GM19395 (cell line): ENCODE data around the gene PTPRA.
"Not testable (repeated sequence)": the region's sequence is repeated elsewhere in the genome, so short reads cannot be mapped to it uniquely, and the experiment has no call there.

ENCODE experiments used
- ATAC-seq: cut with Tn5 transposase; IDR thresholded peaks from one replicate; pipeline ENCODE4 v1.9.1; 2021; ENCODE audit warnings: mild to moderate bottlenecking, moderate library complexity; ENCODE audit not compliant: unreplicated experiment

The PTPRA gene

DNA sequence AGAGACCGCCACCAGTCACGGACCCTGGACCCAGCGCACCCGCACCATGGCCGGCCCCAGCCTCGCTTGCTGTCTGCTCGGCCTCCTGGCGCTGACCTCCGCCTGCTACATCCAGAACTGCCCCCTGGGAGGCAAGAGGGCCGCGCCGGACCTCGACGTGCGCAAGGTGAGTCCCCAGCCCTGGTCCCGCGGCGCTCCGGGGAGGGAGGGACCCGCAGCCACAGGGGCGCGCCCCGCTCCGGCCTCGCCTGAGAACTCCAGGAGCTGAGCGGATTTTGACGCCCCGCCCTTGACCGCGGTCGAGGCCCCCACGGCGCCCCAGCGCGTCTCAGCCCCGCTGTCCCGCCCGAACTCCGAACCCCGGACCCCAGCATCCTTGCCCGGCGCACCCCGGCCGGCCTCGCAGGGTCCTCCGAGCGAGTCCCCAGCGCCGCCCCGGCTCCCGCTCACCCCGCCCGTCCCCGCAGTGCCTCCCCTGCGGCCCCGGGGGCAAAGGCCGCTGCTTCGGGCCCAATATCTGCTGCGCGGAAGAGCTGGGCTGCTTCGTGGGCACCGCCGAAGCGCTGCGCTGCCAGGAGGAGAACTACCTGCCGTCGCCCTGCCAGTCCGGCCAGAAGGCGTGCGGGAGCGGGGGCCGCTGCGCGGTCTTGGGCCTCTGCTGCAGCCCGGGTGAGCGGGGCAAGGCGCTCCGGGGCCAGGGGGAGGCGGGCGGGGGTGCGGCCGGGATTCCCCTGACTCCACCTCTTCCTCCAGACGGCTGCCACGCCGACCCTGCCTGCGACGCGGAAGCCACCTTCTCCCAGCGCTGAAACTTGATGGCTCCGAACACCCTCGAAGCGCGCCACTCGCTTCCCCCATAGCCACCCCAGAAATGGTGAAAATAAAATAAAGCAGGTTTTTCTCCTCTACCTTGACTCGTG is 198.6 kb downstream of the PTPRA start, which contains the start of gene OXT:
TSS of gene OXT (plus strand) at position 11 of the 920 bp plus-strand sequence. CDS start at position 47, 36 bp downstream.
- ATAC-seq = no peak

DNA sequence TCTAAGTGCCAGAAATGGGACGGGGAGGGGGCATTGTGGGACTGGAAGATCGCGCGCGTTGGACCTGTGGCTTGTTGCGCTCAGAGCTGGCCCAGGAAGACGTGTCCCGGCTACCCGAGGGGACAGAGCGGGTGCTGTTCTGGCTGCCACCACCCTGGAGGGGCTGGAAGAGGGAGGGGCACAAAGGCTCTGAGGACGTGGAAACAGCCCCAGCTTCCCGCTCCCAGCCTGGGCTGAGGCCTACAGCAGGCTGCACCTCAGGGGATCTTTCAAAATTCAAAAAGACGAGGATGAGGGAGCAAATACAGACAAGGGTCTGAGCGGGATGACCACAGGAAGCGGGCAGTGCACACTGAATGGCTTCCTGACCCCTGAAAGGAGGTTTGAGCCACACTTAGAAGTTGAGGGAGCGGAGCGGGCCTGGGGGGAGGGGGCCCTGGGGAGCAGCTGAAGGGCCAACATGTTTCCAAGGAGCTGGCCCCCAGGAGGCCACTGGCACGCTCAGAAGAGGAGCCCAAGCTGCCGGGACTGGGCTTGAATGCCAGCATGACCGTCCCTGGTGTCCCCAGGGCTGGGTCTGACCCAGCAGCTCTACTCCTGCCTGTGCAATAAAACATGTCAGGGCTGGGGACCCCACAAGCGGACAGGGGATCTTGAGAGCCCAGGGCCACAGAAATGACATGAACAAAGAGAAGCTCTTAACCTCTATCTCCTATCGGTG is 199.4 kb downstream of the PTPRA start:
- ATAC-seq = no peak

DNA sequence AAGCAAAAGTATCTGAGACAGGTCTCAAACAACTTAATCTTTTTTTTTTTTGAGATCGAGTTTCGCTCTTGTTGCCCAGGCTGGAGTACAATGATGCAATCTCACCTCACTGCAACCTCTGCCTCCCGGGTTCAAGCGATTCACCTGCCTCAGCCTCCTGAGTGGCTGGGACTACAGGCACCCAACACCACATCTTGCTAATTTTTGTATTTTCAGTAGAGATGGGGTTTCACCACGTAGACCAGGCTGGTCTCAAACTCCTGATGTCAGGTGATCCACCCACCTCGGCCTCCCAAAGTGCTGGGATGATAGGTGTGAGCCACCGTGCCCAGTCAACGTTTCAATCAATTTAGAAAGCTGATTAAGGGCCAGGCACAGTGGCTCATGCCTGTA is 200.0 kb downstream of the PTPRA start:
- not testable (repeated sequence) for ATAC-seq

DNA sequence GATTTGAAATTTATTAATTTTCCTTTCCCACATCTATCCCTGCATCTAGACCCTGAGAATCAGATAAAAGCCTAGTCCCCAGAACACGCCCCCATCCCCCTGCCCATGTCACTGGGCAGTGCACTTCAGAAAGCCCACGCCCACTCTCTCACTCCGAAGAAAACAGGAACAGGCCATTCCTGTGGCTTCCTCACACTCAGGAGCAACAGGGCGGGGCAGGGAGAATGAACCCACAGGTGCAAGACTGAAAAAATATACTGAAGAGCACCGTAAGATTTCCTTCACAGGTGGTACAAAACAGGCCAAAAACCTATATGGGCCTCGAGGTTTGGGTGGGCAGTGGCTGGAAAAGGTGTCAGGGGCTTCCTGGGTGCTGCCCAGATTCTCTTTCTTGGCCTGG is 201.5 kb downstream of the PTPRA start:
- no peak for ATAC-seq

DNA sequence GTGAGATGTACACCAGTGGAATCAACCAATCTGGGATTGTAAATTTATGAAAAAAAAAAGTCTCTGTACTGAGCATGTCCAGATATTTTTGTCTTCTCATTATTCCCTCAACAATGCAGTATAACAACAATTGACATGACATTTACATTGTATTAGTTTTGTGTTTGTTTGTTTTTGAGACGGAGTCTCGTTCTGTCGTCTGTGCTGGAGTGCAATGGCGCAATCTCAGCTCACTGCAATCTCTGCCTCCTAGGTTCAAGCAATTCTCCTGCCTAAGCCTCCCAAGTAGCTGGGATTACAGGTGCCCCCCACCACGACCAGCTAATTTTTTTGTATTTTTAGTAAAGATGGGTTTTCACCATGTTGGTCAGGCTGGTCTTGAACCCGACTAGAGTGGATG is 202.0 kb downstream of the PTPRA start:
- not testable (repeated sequence) for ATAC-seq

DNA sequence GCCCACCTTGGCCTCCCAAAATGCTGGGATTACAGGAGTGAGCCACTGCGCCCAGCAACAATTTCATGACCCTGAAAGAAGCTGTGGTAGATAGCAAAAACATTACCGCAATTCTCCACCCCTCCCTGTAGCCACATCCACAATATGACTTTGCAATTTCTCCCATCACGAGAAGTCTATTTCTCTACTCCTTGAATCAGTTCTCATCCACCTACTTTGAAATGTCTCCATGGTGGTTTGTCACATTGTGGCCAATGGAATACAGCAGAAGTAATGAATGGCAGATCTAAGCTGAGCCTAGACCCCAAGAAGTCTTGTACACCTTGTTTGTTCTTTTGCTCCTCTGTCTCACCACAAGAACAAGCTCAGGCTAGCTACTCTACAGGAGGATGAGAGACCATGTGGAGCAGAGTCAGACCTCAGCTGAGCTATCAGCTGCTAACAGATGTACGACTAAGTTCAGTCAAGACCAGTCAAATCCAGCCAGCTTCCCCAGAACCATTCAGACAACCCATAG is 204.4 kb downstream of the PTPRA start:
- ATAC-seq = no peak

DNA sequence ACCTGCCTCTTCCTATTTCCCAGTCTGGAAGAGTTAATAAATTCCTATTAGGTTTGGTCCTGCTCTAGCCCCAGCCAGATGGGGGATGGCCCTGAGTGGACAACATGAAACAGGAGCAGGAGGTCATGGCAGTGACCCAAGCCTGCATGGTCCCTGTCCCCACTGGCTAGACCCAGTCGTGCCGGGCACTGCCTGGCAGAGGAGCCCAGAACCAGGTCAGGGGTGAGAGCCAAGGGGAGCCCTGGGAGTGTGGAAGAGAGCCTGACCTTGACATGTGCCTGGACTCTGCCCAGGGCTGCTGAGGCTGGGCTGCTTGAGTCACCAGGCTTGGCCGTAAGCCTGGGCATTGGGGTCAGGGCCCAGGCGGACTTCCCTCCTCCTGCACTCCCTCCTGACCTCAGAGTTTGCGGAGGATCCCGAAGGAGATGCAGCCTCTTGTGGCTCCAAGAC is 207.7 kb downstream of the PTPRA start:
- no peak for ATAC-seq

DNA sequence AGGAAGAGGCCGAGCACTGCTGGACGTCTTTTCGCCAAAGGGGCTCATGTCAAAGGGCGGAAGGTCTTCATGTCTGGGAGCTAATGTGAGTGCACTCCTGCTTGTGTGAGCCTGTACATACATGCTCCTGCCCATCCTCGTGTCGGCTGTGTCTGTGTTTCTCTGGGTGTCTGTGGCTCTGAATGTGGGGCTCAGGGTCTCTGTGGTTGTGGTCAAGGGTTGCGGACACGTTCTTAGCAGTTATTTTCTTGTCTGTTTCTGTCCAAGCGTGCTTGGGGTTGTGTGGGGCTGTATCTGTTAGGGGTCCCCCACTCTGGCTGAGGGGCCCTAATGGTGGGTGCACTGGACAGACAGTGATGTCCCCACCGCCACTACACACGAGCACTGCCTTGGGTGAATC is 208.4 kb downstream of the PTPRA start:
- ATAC-seq = no peak

DNA sequence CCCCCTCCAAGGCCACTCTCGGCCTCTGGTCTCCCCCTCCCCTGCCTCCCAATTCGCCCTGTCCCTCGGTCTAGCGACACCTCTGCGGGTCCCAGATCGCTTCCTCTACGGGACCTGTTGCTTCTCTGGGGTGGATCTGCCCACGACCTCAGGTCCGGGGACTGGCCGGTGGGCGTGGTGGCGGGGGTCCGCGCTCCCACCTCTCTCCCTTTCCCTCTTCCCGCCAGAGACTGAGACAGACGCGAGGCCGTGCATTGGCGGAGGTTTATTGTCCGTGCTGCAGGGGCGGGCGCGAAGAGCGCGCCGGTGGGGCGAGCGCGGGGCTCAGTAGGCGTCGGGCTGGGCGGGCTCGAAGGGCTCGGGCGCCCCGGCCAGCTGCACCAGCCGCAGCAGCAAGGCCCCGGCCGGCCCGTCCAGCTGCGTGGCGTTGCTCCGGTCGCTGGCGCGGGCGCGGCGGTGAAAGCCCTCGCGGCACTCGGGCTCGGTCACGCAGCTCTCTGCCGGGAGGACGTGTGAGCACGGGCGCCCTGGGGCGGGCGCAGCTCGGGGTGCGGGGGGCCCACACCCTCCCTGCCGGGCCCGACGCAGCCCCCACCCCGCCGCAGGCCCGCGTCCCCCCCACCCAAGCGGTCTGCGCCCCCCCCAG is 209.1 kb downstream of the PTPRA start:
- no peak for ATAC-seq

DNA sequence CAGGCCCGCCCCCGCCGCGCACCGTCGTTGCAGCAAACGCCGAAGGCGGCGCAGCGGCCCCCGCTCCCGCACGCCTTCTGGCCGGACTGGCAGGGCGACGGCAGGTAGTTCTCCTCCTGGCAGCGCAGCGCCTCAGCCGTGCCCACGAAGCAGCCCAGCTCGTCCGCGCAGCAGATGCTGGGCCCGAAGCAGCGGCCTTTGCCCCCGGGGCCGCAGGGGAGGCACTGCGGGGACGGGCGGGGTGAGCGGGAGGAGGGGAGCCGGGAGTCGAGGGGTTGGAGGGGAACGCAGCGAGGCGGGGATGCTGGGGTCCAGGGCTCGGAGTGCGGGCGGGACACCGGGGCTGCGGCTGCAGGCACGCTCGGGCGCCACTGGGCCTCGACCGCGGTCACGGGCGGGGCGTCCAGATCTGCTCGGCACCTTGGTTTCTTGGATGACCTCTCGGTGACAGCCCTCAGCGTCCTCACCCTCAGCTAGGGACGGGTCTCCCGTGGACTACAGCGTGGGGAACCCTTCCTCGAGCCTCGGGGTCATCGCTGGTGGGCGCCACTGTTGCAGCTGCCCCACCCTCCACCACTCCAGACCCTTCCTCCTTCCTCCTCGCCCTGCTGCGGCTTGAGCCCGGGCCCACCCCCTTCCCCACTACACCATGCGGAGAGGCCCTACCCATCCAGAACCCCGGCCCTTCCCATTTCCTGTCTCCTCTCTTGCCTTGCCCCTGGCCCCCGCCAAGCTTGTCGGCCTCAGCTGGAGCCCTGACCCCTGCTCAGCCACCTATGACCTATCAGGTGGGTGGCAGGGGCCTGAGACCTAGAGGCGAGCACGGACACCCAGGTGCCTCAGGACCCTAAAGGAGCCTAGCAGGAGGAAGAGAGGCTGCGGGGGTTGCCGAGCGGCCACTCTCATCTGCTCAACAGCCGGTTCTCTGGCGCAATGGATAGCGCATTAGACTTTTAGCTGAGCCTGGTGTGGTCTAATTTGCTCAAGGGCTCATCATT is 210.0 kb downstream of the PTPRA start:
- ATAC-seq = no peak

DNA sequence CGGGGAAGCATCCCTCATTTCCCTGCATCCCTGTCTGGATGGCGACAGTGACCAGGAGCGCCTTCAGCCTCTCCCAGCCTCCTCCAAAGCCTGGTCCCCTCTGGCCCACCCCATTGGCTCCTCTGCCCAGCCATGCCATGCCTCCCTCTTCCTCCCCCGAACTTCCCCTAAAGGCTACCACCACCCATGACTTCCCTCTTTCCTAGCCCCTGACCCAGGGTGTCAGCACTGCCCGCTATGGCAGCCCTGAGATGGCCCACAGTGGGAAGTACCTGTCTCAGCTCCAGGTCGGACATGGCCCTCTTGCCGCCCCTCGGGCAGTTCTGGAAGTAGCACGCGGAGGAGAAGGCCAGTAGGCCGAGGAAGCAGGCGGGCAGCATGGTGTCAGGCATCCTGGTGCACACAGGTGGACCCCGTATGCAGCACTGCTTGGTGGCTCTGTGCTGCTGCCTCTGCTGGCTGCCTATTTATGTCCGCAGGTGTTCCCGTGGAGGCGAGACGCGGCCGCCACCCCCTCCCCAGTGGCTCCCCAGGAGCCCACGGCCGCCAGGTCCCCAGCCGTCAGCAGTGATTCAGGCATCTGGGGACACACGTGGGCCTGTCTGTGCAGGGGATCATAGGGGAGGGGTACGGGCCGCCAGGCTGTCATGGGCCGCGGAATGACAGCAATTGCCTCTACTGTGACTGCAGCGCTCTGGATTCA is 211.2 kb downstream of the PTPRA start, which contains the start of gene AVP:
TSS of gene AVP (minus strand) at position 442 of the 703 bp plus-strand sequence. CDS start at position 392, 50 bp downstream.
- no peak for ATAC-seq

DNA sequence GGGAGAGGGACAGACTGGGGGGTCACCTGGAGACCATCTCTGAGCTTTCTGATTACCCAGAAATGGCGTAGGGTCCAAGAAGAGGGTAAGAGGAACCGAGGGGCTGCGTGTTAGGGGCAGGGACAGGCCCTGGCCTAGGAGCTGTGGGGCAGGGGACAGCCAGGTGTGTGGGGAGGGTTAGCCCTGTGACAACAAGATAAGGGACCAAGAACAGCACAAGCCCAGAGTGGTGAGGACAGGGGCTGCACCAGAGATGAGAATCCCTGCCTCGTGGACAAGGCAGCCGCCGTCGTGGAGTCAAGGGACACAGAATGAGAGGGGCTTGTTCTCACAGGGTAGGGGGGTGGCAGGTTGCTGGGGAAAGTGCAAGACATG is 211.7 kb downstream of the PTPRA start:
- ATAC-seq = no peak

DNA sequence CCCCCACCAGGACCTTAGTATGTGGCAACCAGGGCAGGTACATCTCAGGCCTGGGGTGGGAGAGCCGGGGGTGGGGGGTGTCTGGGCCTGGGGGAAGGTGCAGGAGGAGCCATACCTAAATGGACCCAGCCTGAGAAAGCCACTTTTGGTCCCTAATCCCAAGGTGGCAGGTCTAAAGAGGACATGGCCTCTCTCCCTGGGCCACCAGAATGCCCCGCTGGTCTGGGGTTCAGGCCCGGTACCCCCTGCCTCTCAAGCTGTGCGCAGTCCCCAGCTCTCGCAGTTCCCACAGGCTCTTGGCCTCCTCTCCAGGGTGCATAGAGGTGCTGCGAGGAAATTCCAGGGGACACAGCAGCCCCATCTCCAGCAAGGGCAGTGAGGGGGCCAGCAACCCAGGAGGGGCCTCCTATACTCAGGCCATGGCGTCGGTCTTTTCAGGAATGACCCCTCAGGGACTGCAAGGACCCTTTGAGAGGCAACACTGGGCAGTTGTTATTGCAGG is 212.3 kb downstream of the PTPRA start:
- no peak for ATAC-seq

DNA sequence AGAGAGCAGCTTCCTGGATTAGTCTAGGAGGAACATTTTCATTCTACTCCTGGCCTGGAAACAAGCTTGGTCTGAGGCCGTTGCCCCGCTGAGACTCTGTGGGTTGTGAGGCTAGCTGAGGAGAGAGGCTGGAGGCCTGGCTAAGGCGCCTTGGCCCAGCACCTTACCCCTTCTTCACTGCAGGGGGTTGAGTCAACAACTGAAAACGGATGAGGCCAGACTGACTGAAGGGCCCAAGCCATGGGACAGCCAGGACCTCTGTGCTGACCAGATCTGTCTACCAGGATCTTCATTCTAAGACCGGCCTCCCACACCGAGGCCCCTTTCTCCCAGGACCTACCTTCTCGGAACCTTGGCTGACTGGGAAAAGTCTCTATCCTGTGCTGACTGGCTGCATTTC is 214.8 kb downstream of the PTPRA start:
- no peak for ATAC-seq
